Stimulated activated CD8-positive, alpha-beta memory T cell treated with anti-CD3 and anti-CD28 coated beads, Interleukin-15, amount 100 ng/mL, for 4 hours (primary cell): ENCODE results near the gene KRTAP1-1.
"Not testable (repeated sequence)": the region's sequence is repeated elsewhere in the genome, so short reads cannot be mapped to it uniquely, and the experiment has no call there.

ENCODE experiments used
- DNase-seq, 2 donors: peaks; one replicate each; pipeline ENCODE4 v3.0.0-alpha.2; 2020; ENCODE audit warnings: low read depth in 2 of 2

Gene KRTAP1-1, protein sequence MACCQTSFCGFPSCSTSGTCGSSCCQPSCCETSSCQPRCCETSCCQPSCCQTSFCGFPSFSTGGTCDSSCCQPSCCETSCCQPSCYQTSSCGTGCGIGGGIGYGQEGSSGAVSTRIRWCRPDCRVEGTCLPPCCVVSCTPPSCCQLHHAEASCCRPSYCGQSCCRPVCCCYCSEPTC

DNA sequence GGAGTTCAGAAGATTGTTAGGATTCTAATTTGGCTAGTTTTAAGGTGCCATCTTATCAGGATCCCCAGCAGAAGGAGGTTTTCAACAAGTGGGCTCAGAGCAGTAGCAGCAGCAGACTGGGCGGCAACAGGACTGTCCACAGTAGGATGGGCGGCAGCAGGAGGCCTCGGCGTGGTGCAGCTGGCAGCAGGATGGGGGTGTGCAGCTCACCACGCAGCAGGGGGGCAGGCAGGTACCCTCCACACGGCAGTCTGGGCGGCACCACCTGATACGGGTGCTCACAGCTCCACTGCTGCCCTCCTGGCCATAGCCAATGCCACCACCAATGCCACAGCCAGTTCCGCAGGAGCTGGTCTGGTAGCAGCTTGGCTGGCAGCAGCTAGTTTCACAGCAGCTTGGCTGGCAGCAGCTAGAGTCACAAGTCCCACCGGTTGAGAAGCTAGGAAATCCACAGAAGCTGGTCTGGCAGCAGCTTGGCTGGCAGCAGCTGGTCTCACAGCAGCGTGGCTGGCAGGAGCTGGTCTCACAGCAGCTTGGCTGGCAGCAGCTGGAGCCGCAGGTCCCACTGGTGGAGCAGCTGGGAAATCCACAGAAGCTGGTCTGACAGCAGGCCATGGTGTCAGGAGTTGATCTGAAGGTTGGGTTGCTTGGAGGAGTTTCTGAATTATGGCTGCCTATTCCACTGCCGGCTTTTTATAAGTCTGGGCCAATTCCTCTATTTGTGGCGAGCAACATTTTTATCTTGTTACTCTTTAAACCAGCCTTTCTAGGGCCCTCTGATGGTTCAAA lies at the start of gene KRTAP1-1:
Gene KRTAP1-1, minus strand, starts transcription at position 668 of the 789 bp plus-strand sequence. Its CDS starts 53 bp downstream, at position 615.
- not testable (repeated sequence) for DNase-seq

DNA sequence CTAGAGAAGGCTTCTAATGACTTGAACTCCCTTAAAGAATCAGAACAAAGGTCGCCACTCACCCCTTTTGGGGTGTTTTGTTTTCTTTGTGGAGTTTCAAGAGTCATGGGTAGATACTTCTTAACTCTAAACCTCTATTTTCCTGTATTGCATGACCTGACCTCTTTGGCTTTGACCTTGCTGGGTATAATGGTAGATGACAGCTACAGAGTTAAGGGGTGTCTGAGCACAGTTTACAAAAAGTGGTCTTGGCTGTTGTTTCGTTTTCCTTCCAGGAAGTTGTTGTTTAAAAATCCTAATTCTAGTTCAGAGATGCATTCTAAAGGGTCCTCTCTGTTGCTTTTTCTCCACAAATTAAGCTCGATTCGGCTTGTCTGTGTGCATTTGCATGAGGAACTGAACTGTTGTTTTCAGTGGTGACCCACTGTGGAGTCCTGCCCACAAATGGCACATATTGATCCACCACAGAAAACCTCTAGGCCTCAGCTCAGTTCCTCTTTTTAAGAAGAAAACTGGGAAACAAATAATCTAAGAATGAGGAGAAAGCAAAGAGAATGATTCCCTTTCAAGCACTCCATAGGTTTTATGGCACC lies 47.6 kb upstream of the KRTAP1-1 start:
- not testable (repeated sequence) for DNase-seq

DNA sequence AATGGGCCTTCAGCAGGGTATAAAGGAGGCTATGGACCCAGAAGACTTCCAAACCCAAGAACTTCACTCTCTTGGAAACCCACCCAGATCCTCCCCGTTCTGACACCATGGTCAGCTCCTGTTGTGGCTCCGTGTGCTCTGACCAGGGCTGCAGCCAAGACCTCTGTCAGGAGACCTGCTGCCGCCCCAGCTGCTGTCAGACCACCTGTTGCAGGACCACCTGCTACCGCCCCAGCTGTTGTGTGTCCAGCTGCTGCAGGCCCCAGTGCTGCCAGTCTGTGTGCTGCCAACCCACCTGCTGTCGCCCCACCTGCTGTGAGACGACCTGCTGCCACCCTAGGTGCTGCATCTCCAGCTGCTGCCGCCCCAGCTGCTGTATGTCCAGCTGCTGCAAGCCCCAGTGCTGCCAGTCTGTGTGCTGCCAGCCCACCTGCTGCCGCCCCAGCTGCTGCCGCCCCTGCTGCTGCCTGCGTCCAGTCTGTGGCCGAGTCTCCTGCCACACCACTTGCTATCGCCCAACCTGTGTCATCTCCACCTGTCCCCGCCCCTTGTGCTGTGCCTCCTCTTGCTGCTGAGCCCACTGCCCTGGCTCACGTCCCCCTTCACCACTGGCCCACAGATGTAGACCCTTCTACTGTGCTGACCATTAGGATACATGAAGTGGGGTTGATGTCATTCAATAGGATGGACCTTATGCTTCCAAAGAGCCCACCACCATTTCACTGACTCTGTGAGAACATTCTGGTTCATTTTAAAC lies 43.0 kb upstream of the KRTAP1-1 start, which contains the start of gene KRTAP4-7:
Gene KRTAP4-7, plus strand, starts transcription at position 51 of the 757 bp plus-strand sequence. Its CDS starts 57 bp downstream, at position 108.
- not testable (repeated sequence) for DNase-seq

DNA sequence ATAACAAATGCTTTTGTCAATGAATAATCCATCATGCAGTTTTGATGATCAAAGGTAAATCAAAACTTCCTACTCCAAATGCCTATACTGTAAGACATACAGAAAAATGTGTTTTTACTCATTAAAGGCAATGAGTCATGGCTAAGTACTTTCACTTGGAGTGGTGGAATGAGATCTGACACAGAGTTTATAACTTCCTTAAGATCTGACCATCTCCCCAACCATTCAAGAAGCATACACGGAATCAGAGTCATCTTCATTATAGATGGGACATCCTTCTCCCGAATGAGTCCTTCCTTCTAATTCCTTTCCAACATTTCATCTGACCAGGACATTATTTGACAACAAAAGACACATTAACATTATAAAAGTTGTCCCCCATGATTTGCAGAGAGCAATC lies 42.2 kb upstream of the KRTAP1-1 start:
- DNase-seq: not testable (repeated sequence)

DNA sequence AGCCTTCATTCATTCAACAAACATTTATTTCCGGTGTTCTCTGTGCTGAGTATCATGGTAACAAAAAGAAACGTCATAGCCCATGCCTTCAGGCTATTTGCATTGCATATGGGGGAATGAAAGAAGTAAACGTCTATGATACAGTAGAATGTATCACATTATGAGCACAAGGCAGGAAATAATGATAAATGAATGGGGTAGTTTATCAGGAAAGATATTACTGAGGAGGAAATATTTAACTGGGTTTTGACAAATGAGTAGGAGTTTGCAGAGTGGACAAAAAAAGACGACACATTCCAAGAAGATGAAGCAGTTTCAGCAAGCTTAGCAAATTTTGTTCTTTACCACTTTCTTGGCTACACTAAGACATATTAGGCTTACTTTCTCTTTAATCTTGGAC lies 41.4 kb upstream of the KRTAP1-1 start:
- no peak for DNase-seq

DNA sequence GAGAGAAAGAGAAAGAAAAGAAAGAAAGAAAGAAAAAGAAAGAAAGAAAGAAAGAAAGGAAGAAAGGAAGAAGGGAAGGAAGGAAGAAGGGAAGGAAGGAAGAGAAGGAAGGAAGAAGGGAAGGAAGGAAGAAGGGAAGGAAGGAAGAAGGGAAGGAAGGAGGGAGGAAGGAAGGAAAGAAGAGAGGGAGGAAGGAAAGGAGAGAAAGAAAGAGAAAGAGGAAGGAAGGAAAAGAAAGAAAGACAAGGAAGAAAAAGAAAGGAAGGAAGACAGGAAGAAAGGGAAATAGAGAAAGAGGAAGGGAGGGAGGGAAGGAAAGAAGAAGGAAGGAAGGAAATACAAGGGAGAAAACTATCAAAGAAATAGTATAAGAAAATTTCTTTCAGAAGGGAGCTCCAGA lies 35.5 kb upstream of the KRTAP1-1 start:
- DNase-seq: no peak

DNA sequence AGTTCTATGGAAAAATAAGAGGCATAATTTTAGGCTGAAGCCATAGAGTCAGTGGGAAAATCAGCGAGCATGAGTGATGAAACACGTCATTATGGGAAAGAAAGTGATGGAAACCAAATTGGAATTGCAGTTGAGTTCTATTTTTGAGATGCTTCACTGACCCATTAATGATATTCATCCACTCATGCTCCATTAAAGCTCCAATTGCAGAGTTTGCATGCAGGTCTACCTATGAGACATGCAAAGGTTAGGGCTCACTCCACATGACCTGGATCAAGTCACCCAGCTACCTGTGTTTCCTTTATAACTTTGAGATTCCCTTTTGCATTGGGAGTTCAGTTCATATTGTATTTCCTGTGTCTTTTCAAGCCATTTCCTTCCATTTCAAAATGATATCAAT lies 32.4 kb upstream of the KRTAP1-1 start:
- DNase-seq: no peak

DNA sequence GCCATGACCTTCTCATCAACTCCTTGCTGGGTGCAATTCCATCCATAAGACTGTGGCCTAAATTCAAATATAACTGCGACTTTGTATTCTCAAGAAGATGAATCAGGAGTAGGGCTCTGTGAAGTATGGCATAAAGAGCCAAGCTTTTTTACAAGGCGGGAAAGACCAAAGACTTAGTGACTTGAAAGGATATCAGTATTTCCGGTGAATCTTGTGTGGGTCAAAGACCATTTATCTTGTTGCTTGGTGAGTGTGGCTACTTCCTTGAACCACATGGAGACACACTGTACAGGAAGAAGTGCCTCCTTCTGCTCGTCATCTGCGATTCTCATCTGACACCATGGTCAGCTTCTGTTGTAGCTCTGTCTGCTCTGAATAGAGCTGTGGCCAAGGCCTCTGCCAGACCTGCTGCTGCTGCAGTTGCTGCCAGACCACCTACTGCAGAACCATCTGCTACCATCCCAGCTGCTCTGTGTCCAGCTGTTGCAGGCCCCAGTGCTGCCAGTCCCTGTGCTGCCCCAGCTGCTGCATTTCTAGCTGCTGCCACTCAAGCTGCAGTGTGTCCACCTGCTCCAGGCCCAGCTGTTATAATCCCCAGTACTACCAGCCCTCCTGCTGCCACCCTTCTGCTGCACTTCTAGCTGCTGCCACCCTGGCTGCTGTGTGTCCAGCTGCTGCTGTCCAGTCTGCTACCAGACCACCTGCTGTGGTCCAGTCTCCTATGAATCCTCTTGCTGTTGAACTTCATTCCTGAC lies 30.5 kb upstream of the KRTAP1-1 start:
- DNase-seq: no peak

DNA sequence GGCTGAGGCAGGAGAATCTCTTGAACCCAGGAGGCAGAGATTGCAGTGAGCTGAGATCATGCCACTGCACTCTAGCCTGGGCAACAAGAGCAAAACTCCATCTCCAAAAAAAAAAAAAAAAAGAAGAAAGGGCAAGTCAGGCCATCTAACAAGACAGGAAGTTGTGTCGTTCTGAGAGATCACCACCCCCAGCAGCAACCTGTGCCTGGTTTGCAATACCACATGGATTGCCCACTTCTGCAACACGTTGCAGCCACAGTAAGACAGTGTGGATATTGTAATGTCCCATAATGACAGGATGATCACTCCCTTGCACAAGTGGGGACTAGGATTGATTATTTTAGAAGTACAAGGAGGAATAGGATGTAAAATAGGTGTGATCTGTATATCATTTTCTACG lies 27.8 kb upstream of the KRTAP1-1 start:
- DNase-seq: no peak

DNA sequence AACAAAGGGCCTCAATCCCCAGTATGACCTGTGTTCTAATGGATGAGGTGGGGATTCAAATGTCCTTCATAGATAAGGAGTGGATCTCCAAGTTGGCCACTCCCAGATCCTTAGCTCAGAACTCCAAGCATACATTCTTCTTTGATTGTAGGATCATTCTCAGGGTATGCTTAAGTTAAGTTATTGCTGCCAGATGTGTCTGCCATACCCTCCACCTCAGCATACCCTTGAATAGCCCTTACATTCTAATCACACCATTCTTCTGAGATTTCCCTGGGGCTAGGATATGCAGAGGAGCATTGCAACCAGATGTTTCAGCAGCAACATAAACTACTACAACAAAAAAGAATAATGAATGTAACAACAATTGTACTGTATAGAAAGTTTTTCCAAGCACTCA lies 26.0 kb upstream of the KRTAP1-1 start:
- no peak for DNase-seq

DNA sequence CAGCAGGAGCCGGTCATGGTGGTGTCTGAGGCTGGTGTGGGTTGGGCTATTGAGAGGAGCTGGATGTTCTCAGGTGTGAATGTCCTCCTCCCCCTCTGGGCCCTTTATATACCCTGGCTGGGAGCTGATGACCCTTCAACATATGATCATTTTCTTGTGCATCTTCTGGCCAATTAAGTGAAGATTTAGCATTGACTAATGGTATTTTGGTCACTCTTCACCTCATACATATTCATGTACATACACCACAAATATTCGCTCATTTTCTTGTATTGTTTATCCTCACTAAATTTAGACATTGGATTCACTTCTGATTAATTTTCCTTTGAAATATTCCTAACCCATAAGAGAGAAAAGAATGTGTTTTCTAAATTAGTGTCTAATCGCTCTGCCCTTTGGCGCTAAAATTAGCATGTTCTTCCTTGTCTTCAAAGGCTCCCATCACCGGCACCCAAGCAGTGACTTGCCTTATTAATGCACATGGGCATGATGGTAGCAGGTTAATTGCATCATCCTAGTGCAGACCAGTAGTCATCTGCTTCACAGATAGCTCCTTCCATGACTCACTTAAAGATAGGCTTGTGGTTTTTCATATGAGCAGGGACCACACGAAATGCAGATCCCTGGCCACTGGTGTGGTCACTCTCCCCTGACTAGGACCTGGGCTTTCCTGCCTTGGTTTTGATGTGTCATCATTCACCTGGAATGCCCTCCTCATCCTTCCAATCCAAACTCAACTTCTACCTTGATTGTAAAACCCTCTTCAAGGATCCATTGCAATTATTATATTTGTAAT lies 24.8 kb upstream of the KRTAP1-1 start, which contains the start of gene KRTAP2-4:
Gene KRTAP2-4, minus strand, starts transcription at position 51 of the 796 bp plus-strand sequence. Its CDS starts 34 bp downstream, at position 17.
- no peak for DNase-seq

DNA sequence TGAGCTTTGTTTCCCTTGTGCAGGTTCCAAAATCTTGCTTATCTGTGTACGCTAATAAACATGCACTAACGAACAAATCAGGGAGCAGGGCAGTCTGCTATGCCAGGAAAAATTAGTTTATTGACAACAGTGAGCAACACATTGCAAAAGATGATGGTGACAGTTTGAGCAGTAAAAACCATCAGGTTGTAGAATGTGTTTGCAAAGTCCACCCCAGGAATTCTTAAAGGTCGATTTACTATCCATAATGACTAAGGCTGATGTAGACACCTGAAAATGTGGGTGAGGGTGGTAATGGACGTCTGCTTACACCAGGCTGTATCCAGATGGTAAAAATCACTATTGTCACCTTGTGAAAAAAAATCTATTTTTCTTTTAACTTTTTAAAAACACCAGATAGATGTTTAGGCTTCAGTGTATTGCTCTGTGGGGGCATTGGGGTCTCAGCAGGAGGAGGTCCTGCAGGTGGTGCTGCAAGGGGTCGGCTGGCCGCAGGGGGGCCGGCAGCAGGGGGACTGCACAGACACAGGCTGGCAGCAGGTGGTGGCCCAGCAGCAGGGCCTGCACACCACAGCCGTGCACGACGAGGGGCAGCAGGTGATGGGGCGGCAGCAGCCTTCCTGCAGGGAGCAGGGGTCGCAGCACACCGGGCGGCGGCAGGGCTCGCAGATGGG lies 23.9 kb upstream of the KRTAP1-1 start:
- not testable (repeated sequence) for DNase-seq

DNA sequence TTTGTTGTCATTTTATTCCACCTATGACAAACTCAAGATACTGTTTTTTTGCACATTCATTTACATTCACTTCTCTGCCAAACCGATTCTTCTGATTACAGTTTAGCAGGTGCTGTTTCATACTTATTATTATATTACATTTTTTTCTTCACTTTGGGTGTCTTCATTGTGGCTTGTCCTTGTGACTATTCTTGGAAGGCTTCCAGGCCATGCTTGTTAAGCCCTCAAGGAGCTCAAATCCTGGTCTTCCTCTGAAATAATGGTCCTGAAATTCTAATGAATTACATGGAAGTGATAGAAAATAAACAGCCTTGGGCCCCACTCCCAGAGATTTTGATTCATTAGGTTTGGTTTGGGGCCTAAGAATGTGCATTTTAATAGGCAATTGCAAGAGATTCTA lies 23.1 kb upstream of the KRTAP1-1 start:
- DNase-seq: no peak

DNA sequence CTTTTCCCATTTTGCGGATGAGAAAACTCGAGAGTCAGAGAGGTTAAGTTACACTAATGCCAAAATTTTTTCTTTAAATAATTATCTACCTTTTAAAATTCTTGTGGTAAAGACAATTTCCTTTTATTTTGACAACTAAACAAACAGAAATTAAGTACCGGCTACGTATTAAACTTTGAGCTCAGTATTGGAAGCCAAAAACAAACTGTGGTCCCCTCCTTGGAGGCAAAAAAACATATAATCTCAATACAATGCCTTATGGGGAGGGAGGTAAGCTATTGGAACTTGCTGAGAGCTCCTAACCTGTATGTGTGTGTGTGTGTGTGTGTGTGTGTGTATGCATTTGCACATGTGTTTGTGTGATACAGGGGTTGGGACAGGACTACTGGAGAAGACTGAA lies 22.2 kb upstream of the KRTAP1-1 start:
- DNase-seq: no peak

DNA sequence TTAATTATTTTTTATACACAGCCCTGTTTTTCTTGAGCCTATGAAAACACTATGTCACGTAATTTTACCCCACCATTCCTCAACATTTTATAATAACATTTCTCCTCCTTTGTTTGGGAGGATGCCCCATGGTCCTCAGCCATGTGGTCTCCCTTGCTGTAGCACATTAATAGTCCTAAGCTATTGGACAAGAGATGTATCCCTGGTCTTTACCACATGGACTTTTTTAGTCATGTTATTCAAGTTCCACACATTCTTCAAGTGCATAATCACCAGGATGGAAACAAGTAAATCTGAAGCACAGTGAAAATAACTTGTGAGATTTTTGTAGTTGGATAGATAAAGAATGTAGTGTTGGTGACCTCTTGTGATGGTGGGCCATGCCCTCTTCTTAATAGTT lies 20.7 kb upstream of the KRTAP1-1 start:
- no peak for DNase-seq

DNA sequence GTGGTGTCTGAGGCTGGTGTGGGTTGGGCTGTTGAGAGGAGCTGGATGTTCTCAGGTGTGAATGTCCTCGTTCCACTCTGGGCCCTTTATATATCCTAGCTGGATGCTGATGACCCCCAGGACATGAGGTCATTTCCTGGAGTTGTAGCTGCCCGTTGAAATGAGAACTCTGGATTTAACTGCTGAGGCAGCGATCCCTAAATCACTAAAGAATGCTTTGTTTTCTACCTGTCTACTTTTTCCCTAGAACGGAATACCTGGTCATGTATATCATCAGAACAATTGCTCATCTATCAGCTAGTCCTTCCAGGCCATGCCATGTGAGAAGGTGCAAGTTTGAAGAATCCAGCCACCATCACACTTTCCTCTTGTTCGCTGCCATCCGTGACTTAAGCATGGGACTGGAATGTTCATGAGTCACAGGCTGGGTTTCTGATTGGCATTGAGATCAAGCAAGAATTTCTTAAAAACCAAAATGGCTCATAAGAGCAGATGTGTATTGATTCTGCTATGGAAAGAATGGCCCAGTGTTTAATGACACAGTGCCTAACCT lies 18.9 kb upstream of the KRTAP1-1 start, which contains the start of gene KRTAP2-3:
Gene KRTAP2-3, minus strand, starts transcription at position 63 of the 553 bp plus-strand sequence. CDS start 64 bp downstream, outside the sequence.
- DNase-seq: no peak

DNA sequence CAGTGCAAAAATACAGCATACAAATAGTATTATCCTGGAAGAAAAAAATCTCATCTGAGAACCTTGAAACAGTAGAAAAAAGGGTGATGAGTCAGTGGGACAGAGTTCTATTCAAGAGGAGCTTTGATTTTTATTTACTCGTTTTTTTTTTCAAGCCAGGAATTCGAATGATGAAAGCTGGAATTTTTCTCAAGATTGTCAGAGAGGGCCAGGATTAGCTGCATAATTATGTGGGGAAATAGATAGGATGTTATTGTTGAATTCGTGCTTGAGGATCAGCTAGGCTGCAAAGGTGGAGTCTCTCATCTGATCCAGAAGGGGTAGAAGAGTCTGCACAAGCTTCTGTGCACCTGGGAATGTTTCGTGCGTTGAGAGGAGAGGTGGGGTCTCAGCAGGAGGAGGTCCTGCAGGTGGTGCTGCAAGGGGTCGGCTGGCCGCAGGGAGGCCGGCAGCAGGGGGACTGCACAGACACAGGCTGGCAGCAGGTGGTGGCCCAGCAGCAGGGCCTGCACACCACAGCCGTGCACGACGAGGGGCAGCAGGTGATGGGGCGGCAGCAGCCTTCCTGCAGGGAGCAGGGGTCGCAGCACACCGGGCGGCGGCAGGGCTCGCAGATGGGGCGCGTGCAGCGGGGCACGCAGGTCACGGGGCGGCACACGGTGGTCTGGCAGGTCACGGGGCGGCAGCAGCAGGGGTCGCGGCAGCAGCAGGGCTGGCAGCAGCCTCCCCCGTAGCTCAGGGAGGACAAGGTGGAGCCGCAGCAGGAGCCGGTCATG lies 18.2 kb upstream of the KRTAP1-1 start:
- not testable (repeated sequence) for DNase-seq

DNA sequence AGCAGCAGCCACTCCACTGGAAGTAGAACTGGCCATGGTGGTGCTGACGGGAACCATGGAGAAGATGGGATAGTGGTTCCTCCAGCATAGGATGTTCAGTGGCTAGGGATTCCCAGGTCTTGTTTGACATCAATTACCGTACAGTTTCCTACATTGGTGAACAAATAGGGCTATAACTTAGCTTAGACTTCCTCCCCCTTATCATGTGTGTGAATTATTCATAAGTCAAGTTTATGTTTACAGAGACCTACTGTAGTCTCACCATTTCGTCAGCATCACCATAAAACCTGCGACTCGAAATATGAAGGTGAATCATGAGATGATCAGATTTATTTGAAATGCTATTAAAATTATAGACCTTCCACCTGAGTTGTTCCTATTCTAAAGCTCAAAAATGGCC lies 17.5 kb upstream of the KRTAP1-1 start:
- no peak for DNase-seq

DNA sequence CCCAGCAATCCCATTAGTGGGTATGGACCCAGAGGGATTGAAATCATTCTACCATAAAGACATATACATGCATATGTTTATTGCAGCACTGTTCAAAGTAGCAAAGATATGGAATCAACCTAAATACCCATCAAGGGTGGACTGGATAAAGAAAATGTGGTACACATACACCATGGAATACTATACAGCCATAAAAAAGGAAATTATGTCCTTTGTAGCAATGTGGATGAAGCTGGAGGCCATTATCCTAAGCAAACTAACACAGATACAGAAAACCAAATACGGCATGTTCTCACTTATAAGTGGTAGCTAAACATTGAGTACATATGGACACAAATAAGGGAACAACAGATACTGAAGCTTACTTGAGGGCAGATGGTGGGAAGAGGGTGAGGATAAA lies 16.3 kb upstream of the KRTAP1-1 start:
- DNase-seq: no peak
